Measurements from ENCODE around the gene PHF3.

The PHF3 gene

DNA sequence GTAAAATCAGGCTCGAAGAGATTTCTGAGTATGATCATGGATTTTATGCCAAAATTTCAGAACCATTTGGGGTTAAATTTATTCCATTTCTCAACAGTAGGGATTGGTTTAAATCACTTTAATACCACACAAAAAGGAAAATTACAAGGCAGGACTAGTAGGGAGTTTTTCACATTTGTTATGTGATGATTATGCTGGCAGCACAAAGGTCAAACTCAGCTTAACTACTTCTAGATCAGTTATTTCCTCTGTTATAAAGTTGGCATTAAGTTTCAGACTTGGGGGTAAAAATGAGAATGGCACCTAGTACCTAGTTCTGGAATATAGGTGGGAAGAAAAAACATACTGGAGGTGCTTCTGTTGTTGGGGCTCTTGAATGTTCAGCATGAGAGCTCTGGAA lies 39.5 kb downstream of the PHF3 start:
- no peak overlapping the region for H3K4me2 ChIP-seq (ENCODE audit: low read length)
- H3K4me1 ChIP-seq (ENCODE audit: insufficient read depth, low read length, severe bottlenecking) = peaks cover 8% of the 10 kb centered on the region
- no peaks in the 10 kb centered on the region for H3K9me2 ChIP-seq (ENCODE audit: low read depth, low read length)
- H2AFZ ChIP-seq (ENCODE audit: low read length) = no peak overlapping the region
- H3F3A ChIP-seq (ENCODE audit: insufficient read depth, low read length) = no peaks in the 10 kb centered on the region
- no peaks in the 10 kb centered on the region for H3K9me3 ChIP-seq (ENCODE audit: low read length)
- peaks cover 14% of the 10 kb centered on the region for H3K36me3 ChIP-seq (ENCODE audit: insufficient read depth, low read length)
- TF ChIP-seq, protein P1, sequence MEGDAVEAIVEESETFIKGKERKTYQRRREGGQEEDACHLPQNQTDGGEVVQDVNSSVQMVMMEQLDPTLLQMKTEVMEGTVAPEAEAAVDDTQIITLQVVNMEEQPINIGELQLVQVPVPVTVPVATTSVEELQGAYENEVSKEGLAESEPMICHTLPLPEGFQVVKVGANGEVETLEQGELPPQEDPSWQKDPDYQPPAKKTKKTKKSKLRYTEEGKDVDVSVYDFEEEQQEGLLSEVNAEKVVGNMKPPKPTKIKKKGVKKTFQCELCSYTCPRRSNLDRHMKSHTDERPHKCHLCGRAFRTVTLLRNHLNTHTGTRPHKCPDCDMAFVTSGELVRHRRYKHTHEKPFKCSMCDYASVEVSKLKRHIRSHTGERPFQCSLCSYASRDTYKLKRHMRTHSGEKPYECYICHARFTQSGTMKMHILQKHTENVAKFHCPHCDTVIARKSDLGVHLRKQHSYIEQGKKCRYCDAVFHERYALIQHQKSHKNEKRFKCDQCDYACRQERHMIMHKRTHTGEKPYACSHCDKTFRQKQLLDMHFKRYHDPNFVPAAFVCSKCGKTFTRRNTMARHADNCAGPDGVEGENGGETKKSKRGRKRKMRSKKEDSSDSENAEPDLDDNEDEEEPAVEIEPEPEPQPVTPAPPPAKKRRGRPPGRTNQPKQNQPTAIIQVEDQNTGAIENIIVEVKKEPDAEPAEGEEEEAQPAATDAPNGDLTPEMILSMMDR (IDR thresholded peaks at IDR 0.05; ENCODE audit: low read length) = no peak
- no peak for TF ChIP-seq EZH2 (IDR thresholded peaks at IDR 0.05; ENCODE audit: borderline replicate concordance, low read length)
- H4K20me1 ChIP-seq (ENCODE audit: insufficient read depth, low read length) = no peaks in the 10 kb centered on the region
- no peak overlapping the region for H3K4me3 ChIP-seq (ENCODE audit: low read depth, low read length, poor library complexity, severe bottlenecking)
- peaks cover 78% of the 10 kb centered on the region for H3K79me2 ChIP-seq (ENCODE audit: insufficient read depth, low read length)
- no peak overlapping the region for H3K27ac ChIP-seq (ENCODE audit: low read depth, low read length, poor library complexity, severe bottlenecking)
- H3K9ac ChIP-seq (ENCODE audit: low read length) = no peak overlapping the region
- no peaks in the 10 kb centered on the region for H3K27me3 ChIP-seq (ENCODE audit: insufficient read depth, low read length)

DNA sequence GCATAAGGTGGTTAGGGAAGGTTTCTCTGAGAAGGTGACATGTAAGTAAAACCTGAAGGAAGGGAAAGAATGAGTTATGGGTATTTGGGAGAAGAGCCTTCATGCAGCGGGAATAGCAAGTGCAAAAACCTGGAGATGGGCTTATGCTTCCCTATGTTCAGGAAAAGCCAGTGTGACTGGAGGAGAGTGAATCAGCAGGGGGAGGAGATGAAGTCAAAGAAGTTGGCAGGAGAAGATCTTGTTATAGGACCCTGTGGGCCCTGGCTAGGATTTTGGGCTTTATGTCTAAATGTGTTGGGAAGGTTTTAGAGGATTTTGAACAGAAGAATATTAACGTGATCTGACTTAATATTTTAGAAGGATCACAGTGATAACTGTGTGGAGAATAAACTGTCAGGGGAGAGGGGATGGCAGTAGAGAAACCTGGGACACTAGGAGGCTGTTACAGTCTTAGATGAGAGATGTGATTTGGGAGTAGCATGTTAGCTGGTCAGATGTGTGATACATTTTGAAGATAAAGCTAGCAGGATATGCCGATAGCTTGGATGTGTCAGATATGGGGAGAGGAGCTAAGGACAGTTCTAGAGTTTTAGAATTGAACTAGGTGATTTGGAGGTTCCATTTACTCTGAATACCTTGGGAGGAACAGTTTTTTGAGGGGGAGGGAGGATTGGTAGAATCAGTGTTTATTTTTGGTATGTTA lies 41.0 kb downstream of the PHF3 start:
- Histone ChIP-seq H3F3A (ENCODE audit: insufficient read depth, low read length) (no peaks in the 10 kb centered on the region), H3K27me3 (ENCODE audit: insufficient read depth, low read length) (no peaks in the 10 kb centered on the region), H3K4me2 (ENCODE audit: low read length) (no peak overlapping the region), H3K27ac (ENCODE audit: low read depth, low read length, poor library complexity, severe bottlenecking) (no peak overlapping the region), H3K9me3 (ENCODE audit: low read length) (no peaks in the 10 kb centered on the region), H4K20me1 (ENCODE audit: insufficient read depth, low read length) (no peaks in the 10 kb centered on the region), H3K9me2 (ENCODE audit: low read depth, low read length) (no peaks in the 10 kb centered on the region), H3K4me3 (ENCODE audit: low read depth, low read length, poor library complexity, severe bottlenecking) (no peak overlapping the region), H2AFZ (ENCODE audit: low read length) (no peak overlapping the region), H3K79me2 (ENCODE audit: insufficient read depth, low read length) (peaks cover 80% of the 10 kb centered on the region), H3K4me1 (ENCODE audit: insufficient read depth, low read length, severe bottlenecking) (peaks cover 8% of the 10 kb centered on the region), H3K9ac (ENCODE audit: low read length) (no peak overlapping the region), H3K36me3 (ENCODE audit: insufficient read depth, low read length) (peaks cover 23% of the 10 kb centered on the region)
- TF ChIP-seq, protein P1 (IDR thresholded peaks at IDR 0.05; ENCODE audit: low read length) = no peak
- TF ChIP-seq EZH2 (IDR thresholded peaks at IDR 0.05; ENCODE audit: borderline replicate concordance, low read length) = no peak

DNA sequence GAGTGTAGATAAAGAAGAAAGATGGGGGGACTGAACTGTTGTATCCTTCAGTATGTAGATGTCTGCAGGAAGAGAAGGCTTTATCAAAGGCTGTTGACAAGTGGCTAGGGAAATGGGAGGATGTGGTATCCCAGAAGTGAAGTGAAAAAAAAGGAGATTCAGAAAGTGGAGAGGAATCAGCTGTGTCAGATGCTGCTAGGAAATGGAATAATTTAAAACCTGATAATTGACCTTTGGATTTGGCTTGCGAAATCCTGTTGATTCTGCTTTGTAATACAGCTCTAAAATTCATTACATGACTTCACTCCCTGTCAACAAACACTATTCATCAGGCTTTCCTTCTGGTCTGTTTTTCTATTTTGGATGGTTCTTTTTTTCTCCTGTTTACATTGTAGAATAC lies 41.7 kb downstream of the PHF3 start:
- no peaks in the 10 kb centered on the region for H3K9me2 ChIP-seq (ENCODE audit: low read depth, low read length)
- H2AFZ ChIP-seq (ENCODE audit: low read length) = no peak overlapping the region
- H3K27ac ChIP-seq (ENCODE audit: low read depth, low read length, poor library complexity, severe bottlenecking) = no peak overlapping the region
- H4K20me1 ChIP-seq (ENCODE audit: insufficient read depth, low read length) = no peaks in the 10 kb centered on the region
- TF ChIP-seq, protein P1 (IDR thresholded peaks at IDR 0.05; ENCODE audit: low read length) = no peak
- TF ChIP-seq EZH2 (IDR thresholded peaks at IDR 0.05; ENCODE audit: borderline replicate concordance, low read length) = no peak
- H3K4me3 ChIP-seq (ENCODE audit: low read depth, low read length, poor library complexity, severe bottlenecking) = no peak overlapping the region
- no peak overlapping the region for H3K9ac ChIP-seq (ENCODE audit: low read length)
- H3K79me2 ChIP-seq (ENCODE audit: insufficient read depth, low read length) = peaks cover 84% of the 10 kb centered on the region
- H3K4me1 ChIP-seq (ENCODE audit: insufficient read depth, low read length, severe bottlenecking) = peaks cover 9% of the 10 kb centered on the region
- peaks cover 30% of the 10 kb centered on the region for H3K36me3 ChIP-seq (ENCODE audit: insufficient read depth, low read length)
- H3K9me3 ChIP-seq (ENCODE audit: low read length) = no peaks in the 10 kb centered on the region
- H3K27me3 ChIP-seq (ENCODE audit: insufficient read depth, low read length) = no peaks in the 10 kb centered on the region
- no peak overlapping the region for H3K4me2 ChIP-seq (ENCODE audit: low read length)
- no peaks in the 10 kb centered on the region for H3F3A ChIP-seq (ENCODE audit: insufficient read depth, low read length)
